Astrocyte (in vitro differentiated cells and primary cell): ENCODE results near the gene HIPK1.

Experiments used
- EZH2 ChIP-seq: IDR thresholded peaks from 2 replicates; pipeline ENCODE4 v1.6.1; 2012; ENCODE audit warnings: mild to moderate bottlenecking, low read length, inconsistent platforms; ENCODE audit not compliant: insufficient read depth
- TF ChIP-seq, protein P1 (sequence below): IDR thresholded peaks from 2 replicates; pipeline ENCODE4 v1.5.1; 2011; ENCODE audit warnings: low read depth, mild to moderate bottlenecking, inconsistent platforms, low read length, moderate library complexity; ENCODE audit not compliant: insufficient read depth

DNA sequence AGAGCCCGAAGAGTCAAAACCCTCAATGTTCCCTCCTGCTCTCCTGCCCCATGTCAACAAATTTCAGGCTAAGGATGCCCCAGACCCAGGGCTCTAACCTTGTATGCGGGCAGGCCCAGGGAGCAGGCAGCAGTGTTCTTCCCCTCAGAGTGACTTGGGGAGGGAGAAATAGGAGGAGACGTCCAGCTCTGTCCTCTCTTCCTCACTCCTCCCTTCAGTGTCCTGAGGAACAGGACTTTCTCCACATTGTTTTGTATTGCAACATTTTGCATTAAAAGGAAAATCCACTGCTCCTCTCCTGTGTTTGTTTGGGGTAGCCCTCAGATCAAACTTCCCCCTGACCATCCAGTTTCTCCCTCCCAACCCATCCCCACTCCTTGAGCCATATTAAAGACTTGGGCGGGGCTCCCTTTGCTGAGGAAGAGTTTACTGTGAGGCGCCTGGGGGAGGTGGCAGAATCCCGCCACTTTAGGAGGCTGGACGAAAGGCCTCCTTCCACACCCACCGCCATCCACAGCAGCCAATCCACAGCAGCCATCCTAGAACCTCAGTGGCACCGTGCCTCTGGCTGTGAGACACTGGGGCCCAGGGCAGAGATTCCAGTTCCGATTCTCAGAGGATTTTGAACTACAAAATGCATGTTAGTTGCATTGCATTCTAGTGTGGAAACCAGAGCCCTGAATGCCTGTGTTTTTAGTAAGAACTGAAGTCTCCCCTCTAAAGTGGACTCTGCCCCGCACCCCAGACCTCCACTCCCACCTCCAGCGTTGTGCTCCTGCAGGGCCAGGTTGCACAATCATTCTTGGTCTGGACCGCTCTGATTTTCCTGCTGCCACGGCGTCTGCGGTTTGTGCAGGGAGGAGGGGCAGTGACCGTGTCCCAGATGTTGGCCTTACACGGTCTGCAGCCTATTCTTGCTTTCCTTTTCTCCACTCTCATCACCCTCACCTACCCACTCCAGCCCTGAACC, 53.1 kb downstream of the HIPK1 start:
- no peak for TF ChIP-seq EZH2
- TF ChIP-seq, protein P1, sequence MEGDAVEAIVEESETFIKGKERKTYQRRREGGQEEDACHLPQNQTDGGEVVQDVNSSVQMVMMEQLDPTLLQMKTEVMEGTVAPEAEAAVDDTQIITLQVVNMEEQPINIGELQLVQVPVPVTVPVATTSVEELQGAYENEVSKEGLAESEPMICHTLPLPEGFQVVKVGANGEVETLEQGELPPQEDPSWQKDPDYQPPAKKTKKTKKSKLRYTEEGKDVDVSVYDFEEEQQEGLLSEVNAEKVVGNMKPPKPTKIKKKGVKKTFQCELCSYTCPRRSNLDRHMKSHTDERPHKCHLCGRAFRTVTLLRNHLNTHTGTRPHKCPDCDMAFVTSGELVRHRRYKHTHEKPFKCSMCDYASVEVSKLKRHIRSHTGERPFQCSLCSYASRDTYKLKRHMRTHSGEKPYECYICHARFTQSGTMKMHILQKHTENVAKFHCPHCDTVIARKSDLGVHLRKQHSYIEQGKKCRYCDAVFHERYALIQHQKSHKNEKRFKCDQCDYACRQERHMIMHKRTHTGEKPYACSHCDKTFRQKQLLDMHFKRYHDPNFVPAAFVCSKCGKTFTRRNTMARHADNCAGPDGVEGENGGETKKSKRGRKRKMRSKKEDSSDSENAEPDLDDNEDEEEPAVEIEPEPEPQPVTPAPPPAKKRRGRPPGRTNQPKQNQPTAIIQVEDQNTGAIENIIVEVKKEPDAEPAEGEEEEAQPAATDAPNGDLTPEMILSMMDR: no peak
